Esophagus muscularis mucosa (tissue), 2 donors: ENCODE data around the gene SLC6A3.

Experiments
- EP300 ChIP-seq: sonication (generic); formaldehyde crosslinking; IDR thresholded peaks from one replicate; pipeline ENCODE4 v1.6.1; 2017; ENCODE audit warnings: antibody characterized with exemption
- POLR2A ChIP-seq: fragments of 450-650 bp; IDR thresholded peaks from one replicate; pipeline ENCODE4 v1.6.1; 2017; ENCODE audit warnings: antibody characterized with exemption, moderate library complexity, mild to moderate bottlenecking, low read depth

- TF ChIP-seq EP300 (no peak), POLR2A (no peak)
These were observed 39.4 kb downstream of the SLC6A3 start for GRCh38 chr5:1405539-1406530.
